Measurements from ENCODE around the gene MTSS2.
"Not testable (repeated sequence)": the region's sequence is repeated elsewhere in the genome, so short reads cannot be mapped to it uniquely, and the experiment has no call there.

Gene MTSS2

GRCh38 chr16:70685061-70685937 is 554 bp downstream of the MTSS2 start:
- DNase-seq: no peak

- DNase-seq: no peak
Observed at GRCh38 chr16:70684146-70685060, 1.4 kb downstream of the MTSS2 start.

DNA sequence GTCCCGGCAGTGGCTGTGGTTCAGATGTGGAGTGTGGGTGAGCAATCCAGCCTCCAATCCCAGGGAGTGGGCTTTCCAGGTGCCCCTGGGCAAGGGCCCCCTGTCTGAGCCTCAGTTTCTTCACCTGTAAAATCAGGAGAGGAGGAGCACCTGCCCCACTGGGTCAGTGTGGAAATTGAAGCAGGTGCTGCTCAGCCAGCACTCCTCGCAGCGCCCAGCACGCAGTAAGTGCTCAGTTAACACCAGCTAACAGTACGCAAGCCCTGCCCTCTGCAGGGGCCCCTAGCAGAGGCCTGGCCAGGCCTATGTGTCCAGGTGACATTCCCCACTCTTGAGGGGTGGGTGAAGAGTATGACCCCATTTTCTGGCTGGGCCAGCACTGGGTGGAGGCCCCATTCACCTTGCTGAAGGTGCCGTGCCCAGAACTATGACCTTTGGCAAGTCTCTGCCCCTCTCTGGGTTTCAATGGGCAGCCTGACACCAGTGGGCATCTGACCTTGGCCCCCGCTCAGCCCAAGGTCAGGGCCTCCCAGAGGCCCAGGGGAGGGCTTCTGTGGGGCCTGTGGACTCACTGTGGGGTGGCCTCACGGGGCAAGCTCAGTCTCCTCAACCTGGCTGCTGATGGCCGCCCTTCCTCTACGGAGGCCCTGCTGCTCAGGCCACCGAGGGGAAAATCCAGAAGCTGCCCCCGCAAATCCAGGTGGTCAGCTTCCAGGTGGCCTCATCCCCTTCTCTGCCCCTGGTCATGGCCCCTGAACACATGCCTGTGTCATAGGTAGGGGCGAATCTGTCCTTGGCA is 2.5 kb downstream of the MTSS2 start:
- DNase-seq: no peak

DNA sequence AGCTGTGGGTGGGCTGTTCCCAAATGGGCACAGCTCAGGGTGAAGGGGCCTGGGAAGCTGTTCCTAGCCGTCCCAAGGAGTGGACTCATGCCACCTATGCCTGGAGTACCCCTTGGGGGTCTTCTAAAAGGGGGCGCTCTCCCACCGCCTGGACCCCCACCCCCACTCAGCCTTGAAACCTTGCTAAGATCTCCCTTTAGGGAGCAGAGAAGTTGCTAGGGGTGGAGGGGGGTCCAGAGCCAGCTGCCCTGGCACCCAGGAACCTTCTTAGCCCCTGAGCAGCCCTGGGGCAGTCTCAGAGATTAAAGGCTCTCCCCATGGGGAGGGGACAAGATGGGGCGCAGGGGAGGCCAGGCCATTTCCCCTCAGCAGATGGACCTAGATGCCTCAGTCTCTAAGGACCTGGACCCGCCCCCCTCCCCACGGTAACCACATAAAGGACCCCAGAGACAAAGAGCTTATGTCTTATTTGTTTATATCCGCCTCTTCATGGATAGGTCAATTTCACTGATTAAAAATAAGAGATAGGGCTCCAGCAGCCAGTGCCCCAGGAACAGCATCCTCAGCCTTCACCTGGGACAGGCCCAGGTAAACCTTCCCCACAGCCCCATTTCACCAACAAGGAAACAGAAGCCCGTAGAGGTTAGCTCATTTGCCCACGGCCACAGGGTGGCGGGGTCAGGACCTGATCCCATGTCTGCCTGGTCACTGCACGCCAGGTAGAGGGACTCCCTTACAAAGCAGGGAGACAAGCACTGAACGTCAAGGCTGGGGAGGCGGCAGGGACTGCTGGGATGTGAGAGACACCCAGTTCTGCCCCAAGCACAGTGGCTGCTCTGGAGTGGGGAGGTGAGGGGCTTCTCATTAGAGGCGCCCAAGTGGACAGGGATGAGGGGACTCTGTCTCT is 3.4 kb downstream of the MTSS2 start:
- DNase-seq: no peak

DNA sequence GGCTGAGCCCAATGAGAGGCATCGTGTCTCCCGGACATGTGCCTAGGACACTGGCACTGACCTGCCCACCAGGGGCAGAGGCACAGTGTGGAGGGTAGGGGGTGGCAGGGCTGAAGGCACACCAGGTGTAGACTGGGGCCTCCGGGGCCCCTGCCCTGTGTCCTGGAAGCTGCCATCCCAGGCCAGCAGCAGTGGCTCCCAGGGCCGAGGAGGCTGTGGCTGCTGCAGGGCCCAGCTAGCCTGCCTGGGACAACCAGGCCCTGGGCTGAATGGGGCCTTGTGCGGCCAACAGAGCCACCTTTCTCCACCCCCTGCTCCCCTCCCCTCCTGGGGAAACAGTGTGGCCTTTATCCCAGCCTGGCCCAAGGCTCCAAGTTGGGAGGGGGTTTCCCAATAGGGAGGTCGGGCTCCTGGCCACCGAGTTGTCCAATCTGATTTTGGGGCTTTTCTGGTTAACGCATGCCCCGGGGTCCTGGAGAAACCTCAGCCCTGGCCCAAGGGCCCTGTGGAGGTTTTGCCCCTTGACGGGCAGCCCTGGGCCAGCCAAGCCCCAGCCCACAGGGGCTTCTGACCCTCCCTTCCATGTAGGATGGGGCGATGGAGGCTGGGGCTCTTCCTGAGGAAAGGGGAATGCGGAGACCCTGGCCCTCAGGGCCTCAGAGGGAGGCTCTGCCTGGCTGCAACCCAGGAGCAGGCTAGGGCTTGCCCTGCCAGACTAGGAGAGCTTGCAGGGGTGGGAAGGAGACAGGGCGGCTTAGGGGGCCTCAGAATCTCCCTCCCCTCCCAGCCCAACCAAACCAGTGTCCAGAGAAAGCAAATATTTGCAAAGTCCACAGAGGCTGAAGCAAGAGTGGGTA is 4.2 kb downstream of the MTSS2 start:
- DNase-seq: no peak

- DNase-seq: no peak
Observed at GRCh38 chr16:70680495-70681381, 5.1 kb downstream of the MTSS2 start.

DNA sequence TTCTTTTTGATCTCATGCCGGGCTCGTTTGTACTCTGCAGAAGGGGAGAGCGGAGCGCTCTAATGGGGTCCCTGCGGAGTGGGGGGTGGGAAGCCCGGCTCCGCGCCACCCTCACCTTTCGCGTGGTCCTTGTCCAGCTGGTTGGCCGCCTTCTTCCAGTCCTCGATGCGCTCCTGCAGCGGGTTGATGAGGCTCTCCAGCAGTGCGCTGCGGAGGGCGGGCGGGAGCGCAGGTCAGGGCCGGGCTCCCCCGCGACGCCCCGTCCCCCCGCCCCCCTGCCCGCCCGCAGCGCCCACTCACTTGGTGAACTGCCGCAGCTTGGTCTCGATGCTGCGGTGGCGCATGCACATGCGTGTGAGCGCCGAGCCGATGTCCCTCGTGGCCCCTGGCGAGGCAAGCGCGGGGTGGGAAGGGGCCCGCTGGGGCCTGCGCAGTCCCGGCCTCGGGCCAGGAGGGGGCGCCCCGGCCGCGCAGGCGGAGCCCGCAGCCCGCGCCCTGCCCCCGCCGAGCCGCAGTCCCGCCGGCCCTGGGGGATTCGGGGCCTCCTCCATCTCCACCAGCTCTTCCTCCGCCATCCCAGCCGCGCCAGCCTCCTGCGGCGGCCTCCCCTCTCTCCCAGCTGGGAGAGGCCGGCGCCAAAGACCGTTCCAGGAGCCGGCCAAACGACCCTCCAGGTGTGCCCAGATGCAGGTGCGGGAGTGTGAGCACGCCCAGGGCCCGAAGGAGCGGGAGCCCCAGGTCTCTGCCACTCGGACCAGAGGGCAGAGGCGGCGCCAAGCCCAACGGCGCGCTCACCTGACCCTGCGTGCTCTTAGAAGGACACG is 6.0 kb downstream of the MTSS2 start:
- no peak for DNase-seq

- DNase-seq: no peak
Observed at GRCh38 chr16:70678898-70679670, 6.8 kb downstream of the MTSS2 start.

DNA sequence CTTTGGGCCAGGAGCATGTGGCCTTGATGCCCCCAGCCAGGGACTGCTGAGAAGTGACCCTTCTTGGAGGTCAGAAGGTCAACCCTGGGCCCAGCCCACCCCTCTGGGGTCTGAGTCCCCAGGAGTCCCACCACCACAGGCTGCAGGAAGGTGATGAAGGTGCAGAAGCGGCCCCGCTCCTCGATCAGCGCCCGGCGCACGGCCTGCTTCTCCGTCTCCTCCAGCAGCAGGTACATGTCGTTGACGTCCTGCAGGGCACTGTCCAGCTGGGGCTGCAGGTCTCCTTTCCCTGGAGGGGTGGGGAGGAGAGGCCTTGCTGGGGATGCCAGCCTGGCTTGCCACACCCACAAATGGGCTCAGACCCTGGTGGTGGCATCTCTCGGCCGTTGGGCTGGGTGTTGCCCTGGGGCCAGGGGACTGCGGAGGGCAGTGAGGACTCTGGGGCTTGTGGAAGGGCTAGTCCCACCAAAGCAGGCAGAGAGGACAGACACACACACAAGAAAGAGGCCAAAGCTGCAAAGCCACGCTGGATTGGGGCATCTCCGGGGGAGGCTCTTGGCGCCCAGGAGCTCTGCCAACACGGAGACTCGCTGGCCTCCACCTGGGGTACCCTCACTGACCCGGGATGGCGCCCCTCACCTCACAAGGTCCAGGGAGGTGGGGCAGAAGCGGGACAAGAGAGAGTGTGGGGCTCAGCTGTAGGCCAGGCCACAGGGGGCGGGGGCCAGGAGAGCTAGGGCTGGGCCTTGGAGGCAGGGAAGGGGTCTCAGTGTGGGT is 7.5 kb downstream of the MTSS2 start:
- DNase-seq: no peak

DNA sequence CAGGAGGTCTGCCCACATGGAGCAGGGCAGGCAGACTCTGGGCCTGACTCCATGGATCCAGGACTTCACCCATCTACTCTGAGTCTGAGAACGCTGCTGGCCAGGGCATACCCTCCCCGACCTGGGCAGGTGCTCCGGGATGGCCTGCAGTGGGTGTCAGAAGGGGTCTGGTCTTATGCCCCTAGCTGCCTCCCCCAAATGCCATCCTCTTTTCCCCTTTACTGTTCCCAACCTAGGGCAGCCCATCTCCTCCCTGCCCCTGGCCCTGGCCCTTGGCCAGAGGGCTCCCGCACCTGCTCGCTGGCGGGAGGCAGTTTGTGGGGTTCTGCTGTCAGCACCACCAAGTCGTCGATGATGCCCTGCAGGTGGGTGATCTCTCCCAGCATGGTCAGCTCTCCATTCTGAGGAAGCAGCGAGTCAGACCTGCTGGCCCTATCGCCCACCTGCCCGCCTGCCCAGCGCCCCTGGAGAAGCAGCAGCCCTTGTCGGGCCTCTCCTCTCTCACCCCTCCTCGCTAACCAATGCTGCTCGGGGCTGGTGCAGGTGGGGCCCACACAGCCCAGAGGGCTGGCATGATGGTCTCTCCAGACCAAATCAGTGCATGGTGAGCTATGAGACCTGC is 8.2 kb downstream of the MTSS2 start:
- DNase-seq: no peak

DNA sequence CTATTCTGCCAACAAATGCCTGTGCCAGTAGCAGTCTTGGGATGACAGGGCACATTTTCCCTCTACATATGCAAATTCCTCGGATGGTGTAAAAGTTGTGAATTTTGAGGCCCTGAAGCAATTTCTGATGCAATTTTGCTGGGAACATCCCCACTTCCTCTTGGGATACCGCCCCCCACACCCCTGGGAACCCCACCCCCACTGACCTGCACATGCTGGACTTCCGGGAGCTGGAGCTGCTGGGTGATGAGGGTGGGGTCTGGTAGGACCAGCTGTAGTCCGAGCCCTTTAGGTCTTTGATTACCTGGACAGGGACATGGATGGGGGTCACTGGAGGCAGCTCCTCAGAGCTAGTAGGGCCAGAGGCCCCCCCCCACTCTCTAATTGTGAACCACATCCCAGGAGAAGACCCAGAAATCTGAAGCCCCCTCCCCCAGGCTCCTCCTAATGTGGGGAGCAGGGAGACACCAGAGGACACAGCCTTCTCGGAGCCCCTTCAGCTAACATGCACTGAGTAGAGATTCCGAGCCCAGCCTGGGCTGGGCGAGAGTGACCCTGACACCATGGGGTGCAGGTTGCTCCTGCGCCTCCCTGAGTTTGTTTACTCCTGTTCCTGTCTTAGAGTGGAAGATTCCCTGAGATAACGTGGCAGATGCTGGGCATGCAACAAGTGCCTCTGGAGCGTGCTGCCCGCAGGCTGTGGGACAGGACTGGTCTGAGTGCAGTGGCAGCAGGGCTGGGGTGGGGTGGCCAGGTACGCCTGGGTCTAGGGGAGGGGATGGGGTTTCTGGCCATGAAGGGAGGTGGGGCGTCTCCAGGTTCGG is 9.0 kb downstream of the MTSS2 start:
- peak in 1 of 2 donors; percentile 36 for DNase-seq

DNA sequence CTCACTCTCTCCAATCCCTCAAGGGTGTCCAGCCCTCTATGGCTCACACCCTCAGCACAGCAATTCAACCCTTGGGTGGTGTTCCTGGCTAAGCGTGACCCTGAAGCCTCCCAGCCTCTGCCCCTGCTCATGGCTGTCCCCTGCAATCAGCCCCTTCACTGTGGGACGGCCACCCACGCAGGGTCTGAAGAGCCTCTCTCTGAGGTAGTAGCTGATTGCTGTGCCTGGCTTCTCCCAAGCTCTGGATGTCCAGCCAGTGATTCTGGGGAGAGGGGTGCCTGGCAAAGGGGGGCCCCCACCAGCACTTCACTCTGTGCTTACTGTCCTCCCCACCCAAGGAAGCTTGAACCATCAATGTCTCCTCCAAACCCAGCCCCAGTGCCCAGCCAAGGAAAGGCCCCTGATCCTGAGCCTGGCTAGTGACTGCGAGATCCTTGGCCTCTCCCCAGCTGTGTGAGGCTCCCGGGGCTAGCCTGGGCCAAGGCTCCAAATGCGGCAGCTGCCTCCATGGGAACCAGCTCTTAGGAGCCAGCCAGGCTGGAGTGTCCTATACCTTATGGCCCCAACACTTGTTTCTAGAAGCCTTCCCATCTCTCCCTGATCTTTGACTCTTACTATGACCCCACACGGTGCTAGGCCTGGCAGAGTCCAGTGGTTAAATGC is 9.9 kb downstream of the MTSS2 start:
- no peak for DNase-seq

DNA sequence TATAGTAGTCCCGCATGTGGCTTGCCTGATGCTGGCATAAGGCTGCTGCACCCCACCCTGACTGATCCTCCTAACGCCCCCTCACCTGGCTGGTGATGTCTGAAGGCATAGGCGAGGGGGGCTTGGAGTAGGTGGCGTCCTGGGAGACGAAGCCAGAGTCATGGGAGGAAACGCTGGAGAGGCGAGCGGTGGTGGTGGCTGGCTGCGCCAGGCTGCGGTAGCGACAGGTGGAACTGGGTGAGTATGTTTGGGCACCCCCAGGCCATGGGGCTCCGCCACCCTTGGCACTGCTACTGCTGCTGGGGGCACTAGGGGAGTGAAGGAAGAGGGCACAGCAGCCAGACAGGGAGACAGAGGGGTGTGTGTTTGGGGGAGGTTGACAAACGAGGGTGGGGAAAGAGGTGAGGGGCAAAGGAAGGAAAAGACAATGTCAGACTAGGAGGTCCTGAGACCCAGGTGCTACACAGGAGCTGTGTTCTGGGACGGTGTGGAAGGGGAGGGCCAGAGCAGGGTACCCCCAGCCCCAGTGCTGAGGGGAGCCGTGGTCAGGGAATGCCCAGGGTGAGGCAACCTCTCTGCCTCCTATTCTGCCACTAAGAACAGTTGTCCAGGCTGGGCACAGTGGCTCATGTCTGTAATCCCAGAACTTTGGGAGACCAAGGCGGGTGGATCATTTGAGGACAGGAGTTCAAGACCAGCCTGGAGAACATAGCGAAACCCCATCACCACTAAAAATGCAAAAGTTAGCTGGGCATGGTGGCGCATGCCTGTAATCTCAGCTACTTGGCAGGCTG is 11.4 kb downstream of the MTSS2 start:
- DNase-seq: no peak

GRCh38 chr16:70670938-70671337 is 14.9 kb downstream of the MTSS2 start:
- DNase-seq: not testable (repeated sequence)
